ENCODE data around the gene GOLGA1.

GRCh38 chr9:124972241-124972770 lies 31.4 kb upstream of the GOLGA1 start:
- TF ChIP-seq CTCF (IDR thresholded peaks at IDR 0.05; ENCODE audit: low read length) = no peak
- TF ChIP-seq EZH2phosphoT487 (IDR thresholded peaks at IDR 0.05; ENCODE audit: low read length) = no peak
- no peak for TF ChIP-seq EZH2 (optimal IDR thresholded peaks at IDR 0.05; ENCODE audit: low read depth, low read length)
